GM18498 (cell line): ENCODE results near the gene BCAM.
"Not testable (repeated sequence)": the region's sequence is repeated elsewhere in the genome, so short reads cannot be mapped to it uniquely, and the experiment has no call there.

ENCODE experiments used
- ATAC-seq: cut with Tn5 transposase; IDR thresholded peaks from one replicate; pipeline ENCODE4 v1.9.1; 2021; ENCODE audit warnings: mild to moderate bottlenecking, moderate library complexity; ENCODE audit not compliant: unreplicated experiment

The BCAM gene

DNA sequence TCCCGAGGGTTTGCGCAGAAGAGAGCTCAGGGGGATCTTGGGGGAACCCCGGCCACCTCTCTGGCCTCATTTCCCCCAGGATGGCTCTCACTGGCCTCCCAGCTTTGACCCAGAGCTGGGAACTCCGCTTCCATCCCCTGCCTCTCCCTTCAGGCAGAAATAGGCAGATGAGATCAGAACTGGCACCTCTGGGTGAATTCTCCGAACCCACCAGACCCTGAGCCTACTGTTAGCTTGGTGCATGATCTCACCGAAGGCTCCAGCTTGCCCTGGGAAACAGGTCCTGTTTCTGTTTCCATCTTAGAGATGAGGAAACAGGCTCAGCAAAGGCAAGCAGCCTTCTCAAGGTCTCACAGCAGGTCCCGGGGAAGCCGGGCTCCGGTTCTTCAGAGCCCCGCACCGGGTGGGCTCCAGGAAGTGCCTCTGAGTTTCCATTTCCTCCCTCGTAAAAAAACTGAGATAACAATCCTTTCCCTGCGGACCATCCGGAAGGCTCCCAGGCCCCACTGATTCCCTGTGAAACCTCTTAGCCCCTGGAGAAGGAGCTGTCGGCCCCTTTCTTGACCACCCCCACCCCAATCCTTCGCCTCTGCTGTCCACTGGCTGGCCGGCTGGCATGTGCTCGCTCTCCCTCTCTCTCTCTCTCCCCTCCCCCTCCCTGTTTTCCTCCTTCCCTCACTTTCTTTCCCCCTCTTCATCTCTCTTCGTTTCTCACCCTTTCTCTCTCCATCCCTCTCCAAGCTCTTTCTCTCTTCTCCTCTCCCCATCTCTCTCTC is 39.3 kb downstream of the BCAM start:
- no peak for ATAC-seq

DNA sequence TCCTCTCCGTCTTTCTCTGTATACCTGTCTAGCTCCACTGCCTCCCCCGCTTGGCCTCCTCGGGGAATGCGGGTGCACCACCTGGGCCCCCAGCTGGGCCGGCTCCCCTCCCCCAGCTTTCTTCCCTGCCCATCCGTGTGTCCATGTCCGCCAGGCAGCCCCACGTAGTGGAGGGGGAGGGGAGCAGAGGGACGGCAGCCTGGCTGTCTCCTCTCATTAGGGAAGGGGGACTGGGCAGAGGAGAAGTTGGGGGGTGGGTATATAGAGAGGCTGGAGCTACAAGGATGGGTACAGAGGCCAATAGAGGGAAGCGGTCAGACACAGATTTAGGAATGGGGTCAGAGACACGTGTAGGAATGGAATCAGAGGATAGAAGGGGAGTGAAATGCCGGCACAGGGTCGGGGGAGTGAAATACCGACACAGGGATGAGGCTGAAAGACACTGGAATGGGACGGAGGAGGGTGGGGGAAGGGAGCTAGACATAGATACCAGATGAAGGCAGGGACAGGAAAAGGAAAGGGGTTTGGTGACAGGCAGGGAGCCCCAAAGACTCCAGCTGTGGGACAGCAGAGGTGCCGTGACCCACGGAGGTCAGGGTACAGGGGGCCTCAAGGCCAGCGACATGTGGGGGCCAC is 40.0 kb downstream of the BCAM start:
- no peak for ATAC-seq

DNA sequence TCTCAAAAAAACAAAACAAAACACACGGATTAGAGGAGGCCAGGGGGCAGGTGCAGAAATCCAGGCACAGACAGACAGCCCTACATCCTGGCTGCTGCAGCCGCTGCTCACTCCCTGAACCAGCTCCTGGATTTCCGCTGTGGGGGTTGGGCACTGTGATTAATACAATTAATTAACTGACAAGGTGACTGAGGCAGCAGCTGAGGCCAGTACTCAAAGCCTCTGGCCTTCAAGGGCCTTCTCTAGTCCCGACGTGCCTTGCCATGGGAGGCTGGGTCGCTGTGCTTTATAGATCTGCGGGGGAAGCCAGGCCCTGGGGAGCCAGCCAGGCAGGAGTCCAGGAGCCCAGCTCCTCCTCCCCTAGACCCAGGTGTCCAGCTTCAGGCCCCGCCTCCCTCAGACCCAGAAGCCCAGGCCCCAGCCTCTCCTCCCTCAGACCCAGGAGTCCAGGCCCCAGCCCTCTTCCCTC is 41.8 kb downstream of the BCAM start:
- ATAC-seq: no peak

DNA sequence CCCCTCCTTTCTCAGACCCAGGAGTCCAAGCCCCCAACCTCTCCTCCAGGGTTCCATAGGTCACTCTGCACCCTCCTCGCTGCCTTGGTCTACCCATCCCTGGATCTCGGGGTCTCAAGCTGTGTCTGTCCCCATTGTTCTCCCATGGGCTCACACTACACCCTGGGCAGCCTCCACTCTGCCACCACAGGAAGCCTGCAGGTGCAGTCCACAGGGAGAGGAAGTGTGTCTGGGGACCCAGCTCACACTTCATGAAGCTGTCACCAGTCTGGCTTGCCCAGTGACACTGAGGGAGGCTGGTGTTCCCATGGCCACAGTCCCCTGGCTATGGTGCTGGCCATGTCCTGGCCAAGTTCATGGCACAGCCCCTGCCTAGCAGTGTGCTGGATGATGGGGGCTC is 42.5 kb downstream of the BCAM start:
- no peak for ATAC-seq

- no peak for ATAC-seq
Observed at GRCh38 chr19:44855606-44856005, 46.7 kb downstream of the BCAM start.

DNA sequence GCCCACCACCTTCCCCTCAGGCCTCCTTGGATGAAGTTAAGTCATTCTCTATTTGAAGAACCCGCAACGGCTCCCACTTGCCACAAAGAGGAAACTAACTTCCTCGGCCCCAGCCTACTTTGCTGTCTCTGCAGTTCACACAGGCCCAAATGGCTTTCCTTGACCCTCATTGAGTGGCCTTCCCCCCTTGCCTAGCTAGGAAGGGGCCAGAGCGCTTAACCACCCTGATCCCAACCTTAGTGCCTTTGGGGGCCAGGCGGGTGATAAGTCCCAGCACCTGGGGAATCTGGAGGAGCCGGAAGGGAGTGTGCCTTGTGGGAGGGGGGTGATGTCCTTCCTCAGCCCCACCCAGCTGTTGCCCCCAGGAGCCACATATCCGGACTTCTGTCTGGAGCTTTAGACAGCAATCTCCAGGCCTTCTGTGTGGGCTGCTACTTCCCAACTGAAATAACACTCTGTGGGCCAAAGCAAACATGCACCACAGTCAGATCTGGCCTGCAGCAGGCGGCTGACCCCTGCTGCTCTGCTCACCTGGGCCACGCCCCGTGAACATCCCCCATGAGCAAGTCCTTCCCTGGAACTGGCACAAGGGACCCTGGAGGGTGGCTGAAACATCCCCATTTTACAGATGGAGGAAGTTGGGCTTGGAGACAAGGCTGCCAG is 47.6 kb downstream of the BCAM start:
- ATAC-seq: no peak

DNA sequence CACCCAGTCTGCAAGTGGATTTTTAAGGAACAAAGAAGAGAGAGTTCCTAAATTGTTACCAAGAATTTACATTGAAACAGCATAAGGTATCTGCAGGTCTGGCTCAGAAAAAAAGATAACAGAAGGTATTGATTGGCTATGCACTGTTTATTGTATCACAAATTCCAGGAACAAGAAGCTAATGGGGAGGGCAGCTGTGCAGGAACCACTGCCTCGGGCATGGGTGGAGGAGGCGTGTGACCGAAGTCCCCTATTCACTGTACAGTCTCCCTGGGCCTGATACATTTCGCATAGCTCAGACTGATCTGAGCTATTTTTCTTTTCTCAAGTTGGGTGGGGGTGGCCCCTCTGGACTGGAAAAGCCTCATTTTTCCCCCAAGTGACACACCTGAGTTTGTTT is 48.9 kb downstream of the BCAM start:
- ATAC-seq: no peak

DNA sequence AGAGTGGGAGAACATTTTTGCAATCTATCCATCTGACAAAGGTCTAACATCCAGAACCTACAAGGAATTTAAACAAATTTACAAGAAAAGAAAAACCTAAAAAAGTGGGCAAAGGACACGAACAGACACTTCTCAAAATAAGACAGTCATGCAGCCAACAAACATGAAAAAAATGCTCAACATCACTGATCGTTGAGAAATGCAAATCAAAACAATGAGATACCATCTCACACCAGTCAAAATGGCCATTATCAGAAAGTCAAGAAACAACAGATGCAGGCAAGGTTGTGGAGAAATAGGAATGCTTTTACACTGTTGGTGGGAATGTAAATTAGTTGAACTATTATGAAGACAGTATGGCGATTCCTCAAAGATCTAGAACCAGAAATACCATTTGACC is 52.7 kb downstream of the BCAM start:
- not testable (repeated sequence) for ATAC-seq

DNA sequence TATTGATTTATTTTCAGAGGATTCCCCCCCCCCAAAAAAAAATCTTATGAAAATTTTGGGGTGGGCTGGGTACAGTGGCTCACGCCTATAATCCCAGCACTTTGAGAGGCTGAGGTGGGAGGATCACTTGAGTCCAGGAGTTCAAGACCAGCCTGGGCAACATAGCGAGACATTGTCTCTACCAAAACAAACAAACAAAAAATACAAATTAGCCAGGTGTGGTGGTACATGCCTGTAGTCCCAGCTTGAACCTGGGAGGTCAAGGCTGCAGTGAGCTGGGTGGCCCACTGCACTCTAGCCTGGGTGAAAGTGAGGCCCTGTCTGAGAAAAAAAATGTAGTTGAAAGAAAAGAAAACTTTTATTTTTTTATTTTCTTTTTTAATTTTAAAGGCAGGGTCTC is 55.1 kb downstream of the BCAM start:
- ATAC-seq: no peak

DNA sequence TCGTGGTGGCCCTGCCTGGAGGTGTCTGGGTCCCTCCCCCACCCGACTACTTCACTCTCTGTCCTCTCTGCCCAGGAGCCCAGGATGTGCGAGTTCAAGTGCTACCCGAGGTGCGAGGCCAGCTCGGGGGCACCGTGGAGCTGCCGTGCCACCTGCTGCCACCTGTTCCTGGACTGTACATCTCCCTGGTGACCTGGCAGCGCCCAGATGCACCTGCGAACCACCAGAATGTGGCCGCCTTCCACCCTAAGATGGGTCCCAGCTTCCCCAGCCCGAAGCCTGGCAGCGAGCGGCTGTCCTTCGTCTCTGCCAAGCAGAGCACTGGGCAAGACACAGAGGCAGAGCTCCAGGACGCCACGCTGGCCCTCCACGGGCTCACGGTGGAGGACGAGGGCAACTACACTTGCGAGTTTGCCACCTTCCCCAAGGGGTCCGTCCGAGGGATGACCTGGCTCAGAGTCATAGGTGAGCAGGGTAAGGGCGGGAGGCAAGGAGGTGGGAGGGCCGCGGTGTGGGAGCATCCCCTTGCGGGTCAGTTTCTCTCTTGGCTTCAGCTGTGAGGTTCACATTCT is 56.4 kb downstream of the BCAM start:
- no peak for ATAC-seq

GRCh38 chr19:44866664-44867063 is 57.8 kb downstream of the BCAM start:
- ATAC-seq: no peak

DNA sequence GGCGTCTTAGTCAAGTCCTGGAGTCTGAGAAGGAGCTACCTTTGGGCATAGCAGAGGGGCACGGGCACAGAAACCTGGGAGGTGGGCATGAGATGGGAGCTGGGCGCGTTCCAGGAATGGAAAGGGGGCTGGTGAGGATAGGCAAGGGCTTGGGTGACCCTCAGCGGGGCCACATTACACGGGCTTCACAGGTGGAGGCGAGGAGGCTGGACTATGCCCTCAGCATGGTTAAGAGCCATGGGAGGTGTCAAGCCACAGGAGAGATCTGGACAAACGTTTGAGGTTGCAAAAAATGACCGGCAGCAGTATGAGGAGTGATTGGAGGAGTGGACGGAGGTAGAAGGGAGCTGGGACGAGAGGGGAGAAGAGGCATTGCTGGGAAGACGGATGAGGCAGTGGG is 58.7 kb downstream of the BCAM start:
- ATAC-seq: no peak

DNA sequence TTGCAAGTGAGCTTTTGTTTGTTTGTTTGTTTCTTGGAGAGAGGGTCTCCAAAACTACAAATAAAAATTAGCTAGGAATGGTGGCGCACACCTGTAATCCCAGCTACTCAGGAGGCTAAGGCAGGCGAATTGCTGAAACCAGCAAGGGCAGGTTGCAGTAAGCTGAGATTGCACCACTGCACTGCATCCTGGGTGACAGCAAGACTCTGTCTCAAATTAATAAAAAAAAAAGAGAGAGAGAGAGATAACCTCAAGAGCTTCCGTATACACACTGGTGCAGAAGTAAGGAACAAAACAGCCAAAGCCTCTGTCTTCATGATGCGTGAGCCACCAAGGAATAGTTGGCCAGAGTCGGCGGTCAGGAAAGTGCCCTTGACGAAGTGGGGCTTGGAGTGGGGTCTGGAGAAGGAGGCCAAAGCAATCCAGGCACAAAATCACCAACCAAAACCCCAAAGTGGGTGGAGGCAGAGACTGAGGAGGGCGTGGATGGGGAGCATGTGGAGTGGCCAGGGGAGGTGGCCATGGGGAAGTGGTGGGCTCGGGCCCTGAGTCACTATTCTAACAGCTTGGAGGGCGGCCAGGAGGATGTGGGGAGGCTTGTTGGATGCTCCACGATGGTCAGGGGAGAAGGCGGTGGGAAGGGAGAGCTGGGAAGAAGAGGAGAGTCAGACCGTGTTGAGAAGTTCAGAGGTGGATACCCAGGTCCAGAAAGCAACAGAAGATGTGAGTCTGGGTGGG is 61.0 kb downstream of the BCAM start:
- no peak for ATAC-seq
